ENCODE measurements around the gene RHAG. TPM values are rescaled to one million over a fixed set of nuclear protein-coding genes. Genes with fewer than 3 reads are reported as not detected.

RHAG gene
- total RNA-seq, 1 experiment from 2014 or later = 0.23 TPM

DNA sequence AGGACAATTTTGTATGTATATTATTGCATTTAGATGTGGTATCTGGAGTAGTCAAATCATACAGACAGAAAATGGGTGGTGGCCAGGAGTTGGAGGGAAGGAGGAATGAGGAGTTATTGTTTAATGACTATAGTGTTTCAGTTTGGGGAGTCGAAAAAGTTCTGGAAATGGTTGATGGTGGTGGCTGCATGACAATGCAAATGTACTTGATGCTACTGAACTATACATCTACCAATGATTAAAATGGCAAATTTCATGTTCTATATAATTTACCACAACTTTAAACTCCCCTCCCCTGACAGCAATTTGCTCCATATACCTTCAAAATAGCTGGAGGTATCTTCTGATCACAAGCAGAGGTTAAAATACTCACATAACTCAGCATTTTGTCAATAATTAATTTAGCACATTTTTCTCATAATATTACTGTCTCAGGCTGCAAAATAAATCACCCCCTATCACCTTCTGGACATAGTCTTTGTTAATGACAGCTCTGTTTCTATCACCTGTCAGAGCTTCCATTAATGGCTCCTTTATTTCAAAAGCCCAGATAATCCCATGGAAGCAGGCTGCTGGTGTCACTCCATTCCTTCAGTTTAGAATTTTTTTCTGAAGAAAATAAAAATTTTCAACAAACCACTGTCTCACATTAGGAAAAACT is 25.7 kb upstream of the RHAG start:
- in situ Hi-C loops (cut with HindIII; ENCODE audit: low pct_unique_long_range_greater_than_20kb, low sequenced_read_pairs) = no loop called here
- POLR2A ChIA-PET = no interaction called here
- TF ChIP-seq POLR2AphosphoS5 (IDR thresholded peaks at IDR 0.05; ENCODE audit: low read depth, low read length) (no peak), SIN3A (IDR thresholded peaks at IDR 0.05; ENCODE audit: borderline replicate concordance, insufficient read depth, low read depth, low read length) (no peak), TCF7L2 (IDR thresholded peaks at IDR 0.05; ENCODE audit: low read depth, low read length) (no peak)
- TF ChIP-seq, protein P1, sequence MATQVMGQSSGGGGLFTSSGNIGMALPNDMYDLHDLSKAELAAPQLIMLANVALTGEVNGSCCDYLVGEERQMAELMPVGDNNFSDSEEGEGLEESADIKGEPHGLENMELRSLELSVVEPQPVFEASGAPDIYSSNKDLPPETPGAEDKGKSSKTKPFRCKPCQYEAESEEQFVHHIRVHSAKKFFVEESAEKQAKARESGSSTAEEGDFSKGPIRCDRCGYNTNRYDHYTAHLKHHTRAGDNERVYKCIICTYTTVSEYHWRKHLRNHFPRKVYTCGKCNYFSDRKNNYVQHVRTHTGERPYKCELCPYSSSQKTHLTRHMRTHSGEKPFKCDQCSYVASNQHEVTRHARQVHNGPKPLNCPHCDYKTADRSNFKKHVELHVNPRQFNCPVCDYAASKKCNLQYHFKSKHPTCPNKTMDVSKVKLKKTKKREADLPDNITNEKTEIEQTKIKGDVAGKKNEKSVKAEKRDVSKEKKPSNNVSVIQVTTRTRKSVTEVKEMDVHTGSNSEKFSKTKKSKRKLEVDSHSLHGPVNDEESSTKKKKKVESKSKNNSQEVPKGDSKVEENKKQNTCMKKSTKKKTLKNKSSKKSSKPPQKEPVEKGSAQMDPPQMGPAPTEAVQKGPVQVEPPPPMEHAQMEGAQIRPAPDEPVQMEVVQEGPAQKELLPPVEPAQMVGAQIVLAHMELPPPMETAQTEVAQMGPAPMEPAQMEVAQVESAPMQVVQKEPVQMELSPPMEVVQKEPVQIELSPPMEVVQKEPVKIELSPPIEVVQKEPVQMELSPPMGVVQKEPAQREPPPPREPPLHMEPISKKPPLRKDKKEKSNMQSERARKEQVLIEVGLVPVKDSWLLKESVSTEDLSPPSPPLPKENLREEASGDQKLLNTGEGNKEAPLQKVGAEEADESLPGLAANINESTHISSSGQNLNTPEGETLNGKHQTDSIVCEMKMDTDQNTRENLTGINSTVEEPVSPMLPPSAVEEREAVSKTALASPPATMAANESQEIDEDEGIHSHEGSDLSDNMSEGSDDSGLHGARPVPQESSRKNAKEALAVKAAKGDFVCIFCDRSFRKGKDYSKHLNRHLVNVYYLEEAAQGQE (IDR thresholded peaks at IDR 0.05; ENCODE audit: insufficient read depth in 1 of 2, low read depth in 2 of 2, low read length in 1 of 2) = no peak
- intact Hi-C loops (cut with micrococcal nuclease; ENCODE audit: unreplicated experiment) = no loop called here
- no peaks in the 10 kb centered on the region for H3K4me1 ChIP-seq (ENCODE audit: control insufficient read depth, insufficient read depth, low read length)
- ATAC-seq = no peak
- H3K4me3 ChIP-seq (ENCODE audit: low read depth in 2 of 2, low read length in 2 of 2) = no peak overlapping the region
- H3K27me3 ChIP-seq (ENCODE audit: control insufficient read depth, insufficient read depth, low read length) = no peaks in the 10 kb centered on the region
- no peaks in the 10 kb centered on the region for H3K9me3 ChIP-seq (ENCODE audit: control insufficient read depth, insufficient read depth, low read depth, low read length)
- CTCF ChIA-PET = interaction anchor here (0.7 kb wide), 1 partner anchor 154 kb away, joined by 4 read pairs; no protein-coding TSS in a partner anchor
- no peak for DNase-seq (ENCODE audit: low read depth, low spot score)
- BruUV-seq (replicated peaks) = no TSS peak
- H3K27ac ChIP-seq (ENCODE audit: low read length) = no peak overlapping the region
- H3K36me3 ChIP-seq (ENCODE audit: control insufficient read depth, insufficient read depth, low read length) = no peaks in the 10 kb centered on the region

DNA sequence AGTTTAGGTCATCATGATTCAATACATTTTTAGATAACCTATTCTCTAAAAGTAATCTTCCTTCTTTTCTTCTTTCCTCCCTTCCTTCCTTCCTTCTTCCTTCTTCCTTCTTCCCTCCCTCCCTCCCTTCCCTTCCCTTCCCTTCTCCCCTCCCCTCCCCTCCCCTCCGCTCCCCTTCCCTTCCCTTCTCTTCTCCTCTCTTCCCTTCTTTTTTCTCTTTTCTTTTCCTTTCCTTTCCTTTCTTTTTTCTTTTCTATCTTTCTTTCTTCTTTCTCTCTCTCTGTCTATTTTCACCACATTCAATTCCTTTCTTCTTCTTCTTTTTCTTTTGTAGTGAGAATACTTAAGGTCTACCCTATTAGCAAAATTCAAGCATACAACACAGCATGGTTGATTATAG is 17.3 kb upstream of the RHAG start:
- BruUV-seq (replicated peaks) = no TSS peak
- intact Hi-C loops (cut with micrococcal nuclease; ENCODE audit: unreplicated experiment) = no loop called here
- DNase-seq (ENCODE audit: low read depth, low spot score) = no peak

More for the DNA sequence above, 17.3 kb upstream of the RHAG start:
- no peaks in the 10 kb centered on the region; the same call in 1 of the 2 replicates for H3K27me3 ChIP-seq (ENCODE audit: control insufficient read depth, insufficient read depth, low read length)
- no peaks in the 10 kb centered on the region for H3K36me3 ChIP-seq (ENCODE audit: control insufficient read depth, insufficient read depth, low read length)
- no peak for TF ChIP-seq SIN3A (IDR thresholded peaks at IDR 0.05; ENCODE audit: borderline replicate concordance, insufficient read depth, low read depth, low read length)
- TF ChIP-seq, protein P1 (IDR thresholded peaks at IDR 0.05; ENCODE audit: insufficient read depth in 1 of 2, low read depth in 2 of 2, low read length in 1 of 2) = no peak
- TF ChIP-seq, protein P2, sequence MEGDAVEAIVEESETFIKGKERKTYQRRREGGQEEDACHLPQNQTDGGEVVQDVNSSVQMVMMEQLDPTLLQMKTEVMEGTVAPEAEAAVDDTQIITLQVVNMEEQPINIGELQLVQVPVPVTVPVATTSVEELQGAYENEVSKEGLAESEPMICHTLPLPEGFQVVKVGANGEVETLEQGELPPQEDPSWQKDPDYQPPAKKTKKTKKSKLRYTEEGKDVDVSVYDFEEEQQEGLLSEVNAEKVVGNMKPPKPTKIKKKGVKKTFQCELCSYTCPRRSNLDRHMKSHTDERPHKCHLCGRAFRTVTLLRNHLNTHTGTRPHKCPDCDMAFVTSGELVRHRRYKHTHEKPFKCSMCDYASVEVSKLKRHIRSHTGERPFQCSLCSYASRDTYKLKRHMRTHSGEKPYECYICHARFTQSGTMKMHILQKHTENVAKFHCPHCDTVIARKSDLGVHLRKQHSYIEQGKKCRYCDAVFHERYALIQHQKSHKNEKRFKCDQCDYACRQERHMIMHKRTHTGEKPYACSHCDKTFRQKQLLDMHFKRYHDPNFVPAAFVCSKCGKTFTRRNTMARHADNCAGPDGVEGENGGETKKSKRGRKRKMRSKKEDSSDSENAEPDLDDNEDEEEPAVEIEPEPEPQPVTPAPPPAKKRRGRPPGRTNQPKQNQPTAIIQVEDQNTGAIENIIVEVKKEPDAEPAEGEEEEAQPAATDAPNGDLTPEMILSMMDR (IDR thresholded peaks at IDR 0.05) = no peak
- no peak overlapping the region for H3K4me3 ChIP-seq (ENCODE audit: low read depth in 2 of 2, low read length in 2 of 2)
- H3K4me1 ChIP-seq (ENCODE audit: control insufficient read depth, insufficient read depth, low read length) = no peaks in the 10 kb centered on the region
- POLR2A ChIA-PET = no interaction called here
- in situ Hi-C loops (cut with HindIII; ENCODE audit: low pct_unique_long_range_greater_than_20kb, low sequenced_read_pairs) = no loop called here
- no peak overlapping the region for H3K27ac ChIP-seq (ENCODE audit: low read length)
- no peak for ATAC-seq
- CTCF ChIA-PET = no interaction called here
- no peaks in the 10 kb centered on the region for H3K9me3 ChIP-seq (ENCODE audit: control insufficient read depth, insufficient read depth, low read depth, low read length)
